RPMI7951 (cell line): ENCODE results near the gene TUBB8B. TPM values are rescaled to one million over a fixed set of nuclear protein-coding genes. Genes with fewer than 3 reads are reported as not detected.
"Not testable (repeated sequence)": the region's sequence is repeated elsewhere in the genome, so short reads cannot be mapped to it uniquely, and the experiment has no call there.

Experiments
- DNase-seq: peaks from one replicate; pipeline ENCODE4 v3.0.0-alpha.2; 2012; ENCODE audit warnings: low read depth
- total RNA-seq: library from RNA; depleted of rRNA; stranded (reverse); fragments of >200 nt; shearing (Covaris generic); gene quantifications from 2 replicates; pipeline ENCODE4 v1.2.3, GENCODE V29; 2014; rRNA removed

TUBB8B gene
- not detected in 2 replicates for total RNA-seq

DNA sequence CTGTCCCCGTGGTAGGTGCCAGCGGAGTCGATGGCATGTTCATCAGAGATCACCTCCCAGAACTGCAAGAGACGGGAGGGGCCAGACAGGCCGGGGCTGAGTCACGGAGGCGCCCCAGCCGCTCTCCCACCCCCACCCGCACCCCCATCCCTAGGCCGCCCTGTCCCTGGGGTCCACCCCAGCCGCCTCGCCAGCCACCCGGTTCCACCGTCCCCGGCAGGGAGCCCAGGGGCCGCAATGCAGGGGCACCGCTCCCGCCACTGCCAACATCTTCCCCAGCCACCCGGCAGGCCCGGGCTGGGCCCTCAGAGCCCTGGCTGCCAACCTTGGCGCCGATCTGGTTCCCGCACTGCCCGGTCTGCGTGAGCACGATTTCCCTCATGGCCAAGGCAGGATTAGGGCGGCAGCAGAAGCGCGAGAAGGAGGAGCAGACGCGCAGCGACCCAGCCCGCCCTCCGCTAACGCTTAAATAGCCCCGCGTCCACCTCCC is at the start of gene TUBB8B:
TUBB8B (minus strand) TSS at position 440 of the 490 bp plus-strand sequence; CDS start at position 382, 58 bp downstream.
- not testable (repeated sequence) for DNase-seq

- not testable (repeated sequence) for DNase-seq
Measured at GRCh38 chr18:97252-97914, 48.0 kb upstream of the TUBB8B start.

GRCh38 chr18:96767-97131 is 47.3 kb upstream of the TUBB8B start:
- DNase-seq, result not testable (repeated sequence)

GRCh38 chr18:96101-96766 is 46.8 kb upstream of the TUBB8B start:
- not testable (repeated sequence) for DNase-seq

DNA sequence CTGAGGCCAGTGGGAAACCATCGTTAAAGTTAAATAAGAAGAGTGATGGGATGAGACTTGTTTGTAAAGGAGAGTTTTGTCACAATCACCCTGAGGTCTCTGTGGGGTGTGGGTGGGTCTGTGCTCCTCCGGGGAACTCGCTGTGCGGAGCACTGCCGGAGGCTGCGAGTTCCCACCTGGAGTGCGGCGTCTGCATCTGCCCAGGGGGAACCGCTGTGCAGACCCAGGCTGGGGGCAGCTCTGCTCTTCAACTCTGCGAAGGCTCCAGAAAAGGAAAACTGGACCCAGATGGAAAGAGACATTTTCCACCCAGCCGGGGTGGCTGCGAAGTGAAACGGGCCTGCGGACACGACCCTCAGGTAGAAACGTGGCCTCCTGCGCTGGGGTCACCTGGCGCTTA is 46.2 kb upstream of the TUBB8B start:
- not testable (repeated sequence) for DNase-seq

GRCh38 chr18:93897-94408 is 44.5 kb upstream of the TUBB8B start:
- not testable (repeated sequence) for DNase-seq

DNA sequence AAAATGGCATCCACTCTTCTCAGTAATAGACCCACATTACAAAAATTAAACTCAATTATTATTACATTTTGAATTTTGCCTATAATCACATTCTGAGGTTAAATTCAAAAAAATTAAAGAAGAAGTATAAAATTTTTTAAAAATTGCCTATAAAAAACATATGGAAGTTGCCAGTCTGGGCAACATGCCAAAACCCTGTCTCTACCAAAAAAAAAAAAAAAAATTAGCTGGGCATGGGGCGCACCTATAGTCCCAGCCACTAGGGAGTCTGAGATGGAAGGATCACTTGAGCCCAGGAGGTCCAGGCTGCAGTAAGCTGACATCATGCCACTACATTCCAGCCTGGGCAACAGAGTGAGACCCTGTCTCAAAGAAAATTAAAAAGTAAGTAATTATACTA is 42.1 kb upstream of the TUBB8B start:
- DNase-seq, result not testable (repeated sequence)

DNA sequence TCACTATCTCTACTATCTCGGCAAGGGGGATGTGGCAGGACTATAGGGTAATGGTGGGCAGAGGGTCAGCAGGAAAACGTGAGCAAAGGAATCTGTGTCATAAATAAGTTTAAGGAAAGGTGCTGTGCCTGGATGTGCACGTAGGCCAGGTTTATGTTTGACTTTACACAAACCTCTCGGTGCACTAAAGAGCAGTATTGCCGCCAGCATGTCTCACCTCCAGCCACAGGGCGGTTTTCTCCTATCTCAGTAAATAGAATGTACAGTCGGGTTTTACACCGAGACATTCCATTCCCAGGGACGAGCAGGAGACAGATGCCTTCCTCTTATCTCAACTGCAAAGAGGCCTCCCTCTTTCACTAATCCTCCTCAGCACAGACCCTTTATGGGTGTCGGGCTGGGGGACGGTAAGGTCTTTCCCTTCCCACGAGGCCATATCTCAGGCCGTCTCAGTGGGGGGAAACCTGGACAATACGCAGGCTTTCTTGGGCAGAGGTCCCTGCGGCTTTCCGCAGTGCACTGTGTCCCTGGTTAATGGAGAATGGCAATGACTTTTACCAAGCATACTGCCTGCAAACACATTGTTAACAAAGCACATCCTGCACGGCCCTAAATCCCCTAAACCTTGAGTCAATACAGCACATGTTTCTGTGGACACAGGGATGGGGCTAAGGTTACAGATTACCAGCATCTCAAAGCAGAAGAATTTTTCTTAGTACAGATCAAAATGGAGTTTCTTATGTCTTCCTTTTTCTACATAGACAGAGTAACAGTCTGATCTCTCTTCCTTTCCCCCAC is 41.2 kb upstream of the TUBB8B start:
- DNase-seq, result not testable (repeated sequence)

GRCh38 chr18:89124-89523 is 39.7 kb upstream of the TUBB8B start:
- DNase-seq, result not testable (repeated sequence)

- not testable (repeated sequence) for DNase-seq
Measured at GRCh38 chr18:84801-85200, 35.4 kb upstream of the TUBB8B start.

DNA sequence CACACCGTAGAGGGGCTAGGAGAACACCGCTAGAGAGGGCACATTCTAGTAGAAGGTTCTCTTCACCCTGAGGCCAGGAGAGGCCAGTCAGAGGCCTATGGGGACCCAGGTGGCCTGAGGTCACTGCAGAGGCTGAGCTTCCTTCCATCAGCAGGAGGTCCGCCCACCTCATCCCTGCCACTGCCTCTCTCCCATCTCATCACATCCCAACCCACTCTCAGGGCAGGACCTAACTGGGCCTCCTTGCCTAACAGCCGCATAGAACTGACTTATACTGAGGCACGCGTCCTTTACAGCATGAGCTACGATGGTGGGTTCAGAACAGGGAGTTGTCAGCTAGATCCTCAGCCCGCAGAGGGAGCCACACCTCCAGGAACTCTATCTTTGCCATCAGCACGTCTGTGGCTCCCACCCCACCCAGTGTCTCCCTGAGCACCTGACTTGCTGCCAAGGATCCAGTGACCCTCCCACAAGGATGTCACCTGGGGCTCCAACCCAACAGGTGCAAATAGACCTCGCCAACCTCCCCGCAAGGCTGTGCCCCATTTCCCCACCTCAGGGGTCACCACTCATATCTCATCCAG is 33.3 kb upstream of the TUBB8B start:
- not testable (repeated sequence) for DNase-seq

DNA sequence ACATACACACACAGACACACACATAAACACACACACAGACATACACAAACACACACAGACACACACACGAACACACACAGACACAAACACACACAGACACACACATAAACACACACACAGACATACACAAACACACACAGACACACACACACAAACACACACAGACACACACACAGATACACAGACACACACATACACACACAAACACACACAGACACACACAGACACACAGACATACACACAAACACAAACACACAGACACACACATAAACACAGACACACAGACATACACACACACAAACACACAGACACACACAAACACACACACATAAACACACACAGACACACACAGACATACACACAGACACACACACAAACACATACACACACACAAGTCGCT is 31.5 kb upstream of the TUBB8B start:
- not testable (repeated sequence) for DNase-seq

DNA sequence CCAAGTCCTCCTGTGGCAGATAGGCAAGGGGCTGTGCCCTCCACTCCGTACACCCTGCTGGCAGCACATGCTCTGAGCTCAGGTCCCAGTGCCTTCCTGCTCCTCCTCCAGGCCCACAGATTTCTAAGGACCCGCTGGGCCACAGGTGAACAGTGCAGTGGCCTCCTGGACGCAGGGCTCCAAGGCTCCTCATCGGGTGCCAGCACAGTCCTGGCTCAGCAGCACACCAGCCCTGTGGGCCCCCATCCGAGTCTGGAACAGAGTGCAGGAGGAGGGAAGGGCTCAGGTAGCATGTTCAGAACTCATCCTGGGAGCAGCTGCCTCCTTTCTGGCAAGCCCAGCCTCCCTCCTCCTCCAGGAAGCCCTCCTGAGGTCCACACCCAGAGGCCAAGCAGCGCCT is 30.8 kb upstream of the TUBB8B start:
- not testable (repeated sequence) for DNase-seq

DNA sequence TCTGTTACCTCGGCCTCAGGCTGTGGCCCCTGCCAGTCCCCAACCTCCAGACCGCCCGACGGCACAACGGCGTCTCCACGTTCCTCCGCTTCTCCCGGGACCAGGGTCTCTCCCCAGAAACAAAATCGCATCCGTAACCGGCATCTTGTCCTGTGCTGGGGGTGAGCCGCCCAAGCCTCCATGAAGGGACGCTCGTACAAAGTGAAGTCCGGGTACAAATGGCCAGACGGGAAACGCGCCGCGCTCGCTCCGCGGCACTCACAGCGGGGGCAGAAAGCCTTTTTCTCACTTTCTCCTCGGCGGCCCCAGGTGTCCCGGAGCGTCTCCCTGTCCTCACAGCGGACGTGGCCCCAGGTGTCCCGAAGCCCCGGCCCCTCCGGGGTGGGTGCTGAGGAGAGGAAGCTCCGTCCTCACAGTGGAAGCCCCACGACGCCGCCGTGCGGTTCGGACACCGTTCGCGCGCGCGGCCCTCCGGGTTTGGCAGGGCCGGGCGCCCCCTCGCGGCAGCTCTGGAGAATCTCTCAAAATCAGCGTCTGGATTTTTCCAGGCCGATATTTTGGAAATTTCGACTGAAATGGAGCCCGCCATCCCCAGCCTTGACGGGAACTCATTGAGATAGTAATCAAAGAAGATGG is 26.2 kb upstream of the TUBB8B start:
- not testable (repeated sequence) for DNase-seq

- DNase-seq, result not testable (repeated sequence)
Measured at GRCh38 chr18:73181-73777, 23.9 kb upstream of the TUBB8B start.

GRCh38 chr18:67701-68100 is 18.3 kb upstream of the TUBB8B start:
- DNase-seq, result not testable (repeated sequence)

GRCh38 chr18:64279-64678 is 14.9 kb upstream of the TUBB8B start:
- DNase-seq, result not testable (repeated sequence)

- not testable (repeated sequence) for DNase-seq
Measured at GRCh38 chr18:63656-64055, 14.2 kb upstream of the TUBB8B start.

- DNase-seq, result not testable (repeated sequence)
Measured at GRCh38 chr18:54388-54787, 5.0 kb upstream of the TUBB8B start.

DNA sequence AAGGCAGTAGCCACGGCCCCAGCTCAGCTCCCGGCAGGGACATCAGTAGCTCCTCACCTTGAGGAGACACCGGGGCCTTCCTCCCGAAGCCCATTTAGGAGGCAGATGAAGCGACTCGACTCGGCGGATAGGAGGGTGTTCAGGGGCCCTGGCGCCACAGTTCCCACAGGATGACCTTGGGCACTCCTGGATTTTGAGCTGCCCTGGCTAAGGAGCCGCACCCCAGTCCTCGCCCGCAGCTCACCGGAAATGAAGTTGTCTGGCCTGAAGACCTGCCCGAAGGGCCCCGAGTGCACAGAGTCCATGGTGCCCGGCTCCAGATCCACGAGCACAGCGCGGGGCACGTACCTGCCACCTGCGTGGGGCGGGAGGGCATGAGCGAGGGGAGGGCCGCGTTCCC is 719 bp downstream of the TUBB8B start:
- not testable (repeated sequence) for DNase-seq

GRCh38 chr18:13177-13576 is 36.2 kb downstream of the TUBB8B start:
- not testable (repeated sequence) for DNase-seq
